Liver (tissue), 3 donors: ENCODE results near the gene UNC5A.

Experiments
- FOXA2 ChIP-seq: IDR thresholded peaks from 2 replicates; pipeline ENCODE4 v1.6.1; 2016; ENCODE audit warnings: antibody characterized with exemption
- GABPA ChIP-seq, 2 donors: IDR thresholded peaks in 1 of 2; conservative IDR thresholded peaks in 1 of 2; 2 replicates each; pipeline ENCODE4 v1.6.1; 2016; ENCODE audit warnings: antibody characterized with exemption in 2 of 2, mild to moderate bottlenecking in 1 of 2, moderate library complexity in 1 of 2
- HNF4A ChIP-seq, 2 donors: conservative IDR thresholded peaks; 2 replicates each; pipeline ENCODE4 v1.6.1; 2016; ENCODE audit warnings: antibody characterized with exemption in 2 of 2, mild to moderate bottlenecking in 2 of 2
- JUND ChIP-seq, 2 donors: IDR thresholded peaks; 2 replicates each; pipeline ENCODE4 v1.6.1; 2016; ENCODE audit warnings: antibody characterized with exemption in 2 of 2
- NR2F2 ChIP-seq: IDR thresholded peaks from 2 replicates; pipeline ENCODE4 v1.6.1; 2016; ENCODE audit warnings: antibody characterized with exemption
- RXRA ChIP-seq, 2 donors: IDR thresholded peaks; 2 replicates each; pipeline ENCODE4 v1.6.1; 2017 to 2018; ENCODE audit warnings: antibody characterized with exemption in 2 of 2, mild to moderate bottlenecking in 1 of 2
- SP1 ChIP-seq: IDR thresholded peaks from 2 replicates; pipeline ENCODE4 v1.6.1; 2018; ENCODE audit warnings: antibody characterized with exemption, mild to moderate bottlenecking
- YY1 ChIP-seq: IDR thresholded peaks from 2 replicates; pipeline ENCODE4 v1.6.1; 2016; ENCODE audit warnings: antibody characterized with exemption, mild to moderate bottlenecking
- TF ChIP-seq, protein P1 (sequence below): fragments of 150-350 bp; IDR thresholded peaks from 2 replicates; pipeline ENCODE4 v1.5.1; 2017; ENCODE audit warnings: improper control_type of control experiment, low read depth, low read length; ENCODE audit not compliant: missing input control
- TF ChIP-seq, protein P2 (sequence below): IDR thresholded peaks from 2 replicates; pipeline ENCODE4 v1.6.1; 2016; ENCODE audit warnings: antibody characterized with exemption
- TF ChIP-seq, protein P3 (sequence below): IDR thresholded peaks from 2 replicates; pipeline ENCODE4 v1.6.1; 2016; ENCODE audit warnings: antibody characterized with exemption, mild to moderate bottlenecking
- TF ChIP-seq, protein P4 (sequence below): IDR thresholded peaks from 2 replicates; pipeline ENCODE4 v1.6.1; 2016; ENCODE audit warnings: antibody characterized with exemption
- donor health status: healthy.
- donor health status: healthy.

- TF ChIP-seq RXRA (IDR thresholded peaks at IDR 0.05) (no peak), FOXA2 (no peak), YY1 (no peak), HNF4A (conservative IDR thresholded peaks at IDR 0.05) (no peak), JUND (IDR thresholded peaks at IDR 0.05) (no peak), SP1 (no peak), NR2F2 (no peak), GABPA (IDR thresholded peaks at IDR 0.05 in 1 of 2, conservative IDR thresholded peaks at IDR 0.05 in 1 of 2) (no peak)
- TF ChIP-seq, protein P1, sequence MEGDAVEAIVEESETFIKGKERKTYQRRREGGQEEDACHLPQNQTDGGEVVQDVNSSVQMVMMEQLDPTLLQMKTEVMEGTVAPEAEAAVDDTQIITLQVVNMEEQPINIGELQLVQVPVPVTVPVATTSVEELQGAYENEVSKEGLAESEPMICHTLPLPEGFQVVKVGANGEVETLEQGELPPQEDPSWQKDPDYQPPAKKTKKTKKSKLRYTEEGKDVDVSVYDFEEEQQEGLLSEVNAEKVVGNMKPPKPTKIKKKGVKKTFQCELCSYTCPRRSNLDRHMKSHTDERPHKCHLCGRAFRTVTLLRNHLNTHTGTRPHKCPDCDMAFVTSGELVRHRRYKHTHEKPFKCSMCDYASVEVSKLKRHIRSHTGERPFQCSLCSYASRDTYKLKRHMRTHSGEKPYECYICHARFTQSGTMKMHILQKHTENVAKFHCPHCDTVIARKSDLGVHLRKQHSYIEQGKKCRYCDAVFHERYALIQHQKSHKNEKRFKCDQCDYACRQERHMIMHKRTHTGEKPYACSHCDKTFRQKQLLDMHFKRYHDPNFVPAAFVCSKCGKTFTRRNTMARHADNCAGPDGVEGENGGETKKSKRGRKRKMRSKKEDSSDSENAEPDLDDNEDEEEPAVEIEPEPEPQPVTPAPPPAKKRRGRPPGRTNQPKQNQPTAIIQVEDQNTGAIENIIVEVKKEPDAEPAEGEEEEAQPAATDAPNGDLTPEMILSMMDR = no peak
- TF ChIP-seq, protein P2, sequence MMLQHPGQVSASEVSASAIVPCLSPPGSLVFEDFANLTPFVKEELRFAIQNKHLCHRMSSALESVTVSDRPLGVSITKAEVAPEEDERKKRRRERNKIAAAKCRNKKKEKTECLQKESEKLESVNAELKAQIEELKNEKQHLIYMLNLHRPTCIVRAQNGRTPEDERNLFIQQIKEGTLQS = no peak
- TF ChIP-seq, protein P3, sequence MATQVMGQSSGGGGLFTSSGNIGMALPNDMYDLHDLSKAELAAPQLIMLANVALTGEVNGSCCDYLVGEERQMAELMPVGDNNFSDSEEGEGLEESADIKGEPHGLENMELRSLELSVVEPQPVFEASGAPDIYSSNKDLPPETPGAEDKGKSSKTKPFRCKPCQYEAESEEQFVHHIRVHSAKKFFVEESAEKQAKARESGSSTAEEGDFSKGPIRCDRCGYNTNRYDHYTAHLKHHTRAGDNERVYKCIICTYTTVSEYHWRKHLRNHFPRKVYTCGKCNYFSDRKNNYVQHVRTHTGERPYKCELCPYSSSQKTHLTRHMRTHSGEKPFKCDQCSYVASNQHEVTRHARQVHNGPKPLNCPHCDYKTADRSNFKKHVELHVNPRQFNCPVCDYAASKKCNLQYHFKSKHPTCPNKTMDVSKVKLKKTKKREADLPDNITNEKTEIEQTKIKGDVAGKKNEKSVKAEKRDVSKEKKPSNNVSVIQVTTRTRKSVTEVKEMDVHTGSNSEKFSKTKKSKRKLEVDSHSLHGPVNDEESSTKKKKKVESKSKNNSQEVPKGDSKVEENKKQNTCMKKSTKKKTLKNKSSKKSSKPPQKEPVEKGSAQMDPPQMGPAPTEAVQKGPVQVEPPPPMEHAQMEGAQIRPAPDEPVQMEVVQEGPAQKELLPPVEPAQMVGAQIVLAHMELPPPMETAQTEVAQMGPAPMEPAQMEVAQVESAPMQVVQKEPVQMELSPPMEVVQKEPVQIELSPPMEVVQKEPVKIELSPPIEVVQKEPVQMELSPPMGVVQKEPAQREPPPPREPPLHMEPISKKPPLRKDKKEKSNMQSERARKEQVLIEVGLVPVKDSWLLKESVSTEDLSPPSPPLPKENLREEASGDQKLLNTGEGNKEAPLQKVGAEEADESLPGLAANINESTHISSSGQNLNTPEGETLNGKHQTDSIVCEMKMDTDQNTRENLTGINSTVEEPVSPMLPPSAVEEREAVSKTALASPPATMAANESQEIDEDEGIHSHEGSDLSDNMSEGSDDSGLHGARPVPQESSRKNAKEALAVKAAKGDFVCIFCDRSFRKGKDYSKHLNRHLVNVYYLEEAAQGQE = no peak
- TF ChIP-seq, protein P4, sequence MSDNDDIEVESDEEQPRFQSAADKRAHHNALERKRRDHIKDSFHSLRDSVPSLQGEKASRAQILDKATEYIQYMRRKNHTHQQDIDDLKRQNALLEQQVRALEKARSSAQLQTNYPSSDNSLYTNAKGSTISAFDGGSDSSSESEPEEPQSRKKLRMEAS = no peak
Measured at GRCh38 chr5:176770431-176770830, 39.9 kb upstream of the UNC5A start.
